GM06990 (cell line): Measurements from ENCODE around the gene TARP.

Experiments used
- DNase-seq: peaks from one replicate; pipeline ENCODE4 v3.0.0-alpha.2; 2011; ENCODE audit not compliant: insufficient read length; ENCODE audit errors: extremely low read depth
- H3K27me3 ChIP-seq: replicated peaks from 2 replicates; pipeline ENCODE4 v1.6.0; 2011; ENCODE audit warnings: low read length; ENCODE audit not compliant: control insufficient read depth, insufficient read depth
- H3K36me3 ChIP-seq: 2 replicates; pipeline ENCODE4 v1.5.1; 2011; ENCODE audit warnings: low read length; ENCODE audit not compliant: control insufficient read depth, insufficient read depth
- H3K4me3 ChIP-seq: replicated peaks from 2 replicates; pipeline ENCODE4 v1.5.1; 2011; ENCODE audit warnings: low read depth, mild to moderate bottlenecking, control low read depth, low read length
- TF ChIP-seq, protein P1 (sequence below): IDR thresholded peaks from 2 replicates; pipeline ENCODE4 v1.5.1; 2011; ENCODE audit warnings: low read length, control low read depth, mild to moderate bottlenecking, inconsistent platforms; ENCODE audit not compliant: insufficient read depth, poor library complexity, severe bottlenecking

Gene TARP

DNA sequence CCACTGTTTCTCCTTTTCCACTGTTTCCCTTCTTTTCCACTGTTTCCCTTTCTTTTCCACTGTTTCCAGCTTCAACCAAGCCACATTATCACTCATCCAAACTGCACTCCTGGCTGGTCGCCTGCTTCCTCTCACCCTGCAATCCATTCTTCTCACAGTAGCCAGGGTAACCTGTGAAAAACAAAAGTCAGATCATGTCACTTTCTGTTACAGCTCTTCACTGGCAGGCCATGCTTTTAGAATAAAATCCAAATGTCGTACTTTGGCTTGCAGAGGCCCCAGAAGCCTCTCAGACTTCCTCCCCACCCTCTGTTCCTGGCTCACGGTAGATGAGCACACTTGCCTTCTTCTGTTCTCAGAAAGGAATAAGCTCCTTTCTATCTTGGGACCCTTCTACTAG, 61.5 kb downstream of the TARP start:
- H3K4me3 ChIP-seq = no peak overlapping the region
- TF ChIP-seq, protein P1, sequence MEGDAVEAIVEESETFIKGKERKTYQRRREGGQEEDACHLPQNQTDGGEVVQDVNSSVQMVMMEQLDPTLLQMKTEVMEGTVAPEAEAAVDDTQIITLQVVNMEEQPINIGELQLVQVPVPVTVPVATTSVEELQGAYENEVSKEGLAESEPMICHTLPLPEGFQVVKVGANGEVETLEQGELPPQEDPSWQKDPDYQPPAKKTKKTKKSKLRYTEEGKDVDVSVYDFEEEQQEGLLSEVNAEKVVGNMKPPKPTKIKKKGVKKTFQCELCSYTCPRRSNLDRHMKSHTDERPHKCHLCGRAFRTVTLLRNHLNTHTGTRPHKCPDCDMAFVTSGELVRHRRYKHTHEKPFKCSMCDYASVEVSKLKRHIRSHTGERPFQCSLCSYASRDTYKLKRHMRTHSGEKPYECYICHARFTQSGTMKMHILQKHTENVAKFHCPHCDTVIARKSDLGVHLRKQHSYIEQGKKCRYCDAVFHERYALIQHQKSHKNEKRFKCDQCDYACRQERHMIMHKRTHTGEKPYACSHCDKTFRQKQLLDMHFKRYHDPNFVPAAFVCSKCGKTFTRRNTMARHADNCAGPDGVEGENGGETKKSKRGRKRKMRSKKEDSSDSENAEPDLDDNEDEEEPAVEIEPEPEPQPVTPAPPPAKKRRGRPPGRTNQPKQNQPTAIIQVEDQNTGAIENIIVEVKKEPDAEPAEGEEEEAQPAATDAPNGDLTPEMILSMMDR = no peak
- peaks cover 8% of the 10 kb centered on the region for H3K36me3 ChIP-seq
- no peaks in the 10 kb centered on the region for H3K27me3 ChIP-seq
- DNase-seq = no peak

DNA sequence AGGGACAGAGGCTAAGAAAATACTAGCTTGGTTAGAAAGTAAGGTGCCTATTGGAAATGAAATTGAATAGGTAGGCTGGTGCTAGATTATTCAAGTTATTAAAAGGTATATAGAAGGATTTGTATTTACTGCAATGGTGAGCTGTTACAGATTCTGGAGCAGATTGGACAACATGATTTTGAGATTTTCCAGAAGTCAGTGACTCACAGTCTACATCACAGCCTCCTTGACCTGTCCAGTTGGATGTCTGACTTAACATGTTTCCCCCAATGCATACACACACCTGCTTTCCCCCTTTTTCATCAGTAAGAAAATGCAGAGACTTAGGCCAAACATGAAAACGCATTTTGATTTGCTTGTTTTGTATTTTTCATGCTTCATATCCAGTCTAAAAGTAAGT, 62.0 kb downstream of the TARP start:
- Histone ChIP-seq H3K4me3 (no peak overlapping the region), H3K36me3 (peaks cover 4% of the 10 kb centered on the region), H3K27me3 (no peaks in the 10 kb centered on the region)
- no peak for DNase-seq
- TF ChIP-seq, protein P1 = no peak
